GM19395 (cell line): Measurements from ENCODE around the gene SHROOM2.

Experiments
- ATAC-seq: cut with Tn5 transposase; IDR thresholded peaks from one replicate; pipeline ENCODE4 v1.9.1; 2021; ENCODE audit warnings: mild to moderate bottlenecking, moderate library complexity; ENCODE audit not compliant: unreplicated experiment

Gene SHROOM2

DNA sequence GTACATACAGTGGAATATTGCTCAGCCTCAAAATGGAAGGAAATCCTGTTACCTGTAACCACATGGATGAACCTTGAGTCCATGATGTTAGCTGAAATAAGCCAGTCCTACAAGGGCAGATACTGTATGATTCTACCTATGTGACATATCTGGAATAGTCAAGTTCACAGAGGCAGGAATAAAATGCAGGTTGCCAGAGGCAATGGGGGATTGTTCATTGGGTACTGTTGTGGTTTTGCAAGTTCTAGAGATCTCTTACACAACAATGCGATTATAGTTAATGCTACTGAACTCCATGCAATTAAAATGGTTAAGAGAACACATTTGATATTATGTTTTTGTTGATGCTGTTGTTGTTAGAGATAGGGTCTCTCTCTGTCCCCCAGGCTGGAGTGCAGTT is 74.6 kb downstream of the SHROOM2 start:
- no peak for ATAC-seq

DNA sequence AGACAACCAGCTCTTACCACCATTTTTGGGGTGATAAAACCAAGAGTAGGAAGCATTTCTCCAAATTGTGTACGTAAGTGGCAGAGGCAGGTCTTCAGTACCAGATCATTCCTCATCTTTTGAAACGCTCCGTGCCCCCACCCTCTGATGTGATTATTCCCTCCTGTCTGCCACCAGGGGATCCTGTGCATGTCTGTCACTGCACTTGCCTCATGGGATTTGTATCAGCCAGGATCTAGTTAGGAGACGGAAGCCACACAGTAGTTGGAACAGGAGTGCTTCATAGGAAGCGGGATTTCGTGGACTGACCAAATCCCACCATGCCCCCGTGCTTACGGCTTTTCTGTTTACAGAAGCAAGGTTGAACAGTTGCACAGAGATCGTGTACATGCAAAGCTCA is 75.5 kb downstream of the SHROOM2 start:
- ATAC-seq, result no peak

DNA sequence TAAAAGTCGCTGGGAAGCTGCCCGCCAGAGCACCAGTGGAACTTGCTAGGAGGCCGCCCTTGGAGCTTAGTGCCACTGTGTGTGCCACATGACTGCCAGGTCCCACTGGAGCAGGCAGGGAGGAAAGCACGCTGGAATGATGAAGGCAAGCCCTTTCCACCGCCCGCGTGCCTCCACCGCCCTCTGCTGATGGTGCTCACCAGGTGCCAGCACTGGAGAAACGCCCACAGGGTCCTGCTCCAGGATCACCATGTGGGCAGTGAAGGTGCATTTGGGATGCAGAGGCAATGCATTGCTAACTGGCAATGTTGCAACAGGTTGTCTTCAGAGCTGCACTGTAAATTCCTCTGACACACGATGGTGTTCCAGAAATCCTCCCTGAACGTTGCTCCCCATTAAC is 76.3 kb downstream of the SHROOM2 start:
- ATAC-seq, result no peak

DNA sequence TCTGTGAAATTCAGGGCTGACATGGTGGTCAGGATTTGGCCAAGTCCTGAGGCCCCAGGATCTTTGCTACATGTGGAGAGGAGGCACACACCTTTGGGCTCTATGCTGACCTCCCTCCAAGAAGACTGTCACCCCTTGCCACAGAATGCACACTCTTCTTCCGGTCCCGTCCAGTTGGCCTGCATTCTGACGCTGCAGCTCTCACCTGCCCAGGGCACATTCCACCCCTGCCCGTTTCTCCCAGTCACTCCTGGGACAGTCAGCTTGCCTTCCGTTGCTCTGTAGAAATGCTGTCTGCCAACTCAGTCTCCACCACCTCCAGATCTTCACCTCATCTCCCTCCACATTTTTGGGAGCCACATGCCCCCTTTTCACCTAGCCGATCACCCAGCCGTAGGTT is 76.7 kb downstream of the SHROOM2 start:
- ATAC-seq, result no peak

DNA sequence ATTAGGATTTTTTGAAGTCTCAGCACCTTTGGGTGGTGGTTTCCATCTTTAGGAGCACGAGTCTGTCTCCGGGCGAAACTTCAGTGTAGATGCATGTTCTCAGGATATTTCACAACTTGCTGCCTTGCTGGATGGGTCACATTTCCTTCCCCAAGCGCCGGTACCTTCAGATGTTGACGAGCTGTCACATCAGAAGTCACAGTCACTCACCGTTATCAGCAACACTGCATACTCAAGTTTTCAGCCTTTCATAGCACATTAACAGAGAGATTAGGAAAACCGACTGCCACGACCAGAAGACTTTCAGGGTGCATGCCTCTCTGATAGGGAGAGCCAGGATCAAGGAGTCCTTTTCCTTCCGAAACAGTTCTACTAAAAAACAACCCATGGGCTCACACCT is 77.8 kb downstream of the SHROOM2 start:
- no peak for ATAC-seq

DNA sequence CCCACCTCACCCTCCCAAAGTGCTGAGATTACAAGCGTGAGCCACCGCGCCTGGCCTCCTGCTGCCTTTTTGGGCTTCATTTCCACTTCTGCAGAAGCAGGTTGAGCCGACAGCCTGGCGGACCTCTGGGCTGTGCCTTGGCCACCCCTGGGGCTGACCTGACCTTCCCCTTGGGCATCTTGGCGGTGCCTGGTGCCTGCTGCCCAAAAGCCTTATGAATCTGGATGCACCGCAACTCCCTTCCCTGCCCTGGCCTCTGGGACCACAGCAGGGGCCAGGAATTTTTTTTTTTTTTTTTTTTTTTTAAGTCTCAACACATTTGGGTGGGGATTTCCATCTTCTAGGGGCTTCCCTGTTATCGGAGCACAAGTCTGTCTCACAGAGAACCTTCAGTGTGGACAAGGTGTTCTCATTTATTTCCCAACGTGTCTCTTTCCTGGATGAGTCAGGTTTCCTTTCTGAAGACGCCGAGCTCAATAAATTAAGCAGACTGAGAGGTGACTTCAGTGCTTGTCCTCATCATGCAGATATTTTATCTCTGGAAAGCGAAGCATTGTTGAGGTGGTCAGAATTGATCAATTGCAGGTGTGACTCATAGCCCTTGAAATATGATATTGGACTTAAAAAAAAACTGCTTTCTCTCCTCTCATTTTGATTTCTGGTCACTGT is 79.7 kb downstream of the SHROOM2 start:
- no peak for ATAC-seq

DNA sequence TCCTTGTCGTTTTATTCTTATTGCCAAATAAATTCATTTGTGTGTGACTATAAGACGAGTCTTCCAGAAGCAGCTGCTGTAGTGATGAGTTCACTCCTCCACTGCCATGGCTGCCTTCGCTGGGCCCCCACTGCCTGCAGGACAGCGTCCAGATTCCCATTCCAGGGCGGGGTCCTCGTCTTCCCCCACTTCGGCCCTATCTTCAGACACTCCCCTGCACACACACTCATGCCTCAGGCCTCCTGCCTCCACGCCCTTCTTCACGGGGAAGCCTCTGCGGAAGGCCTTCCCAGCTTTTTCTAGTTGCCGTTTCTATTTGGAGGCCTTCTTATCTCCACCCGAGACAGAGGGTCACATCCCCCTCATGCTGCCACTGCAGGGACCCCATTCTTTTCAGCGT is 80.4 kb downstream of the SHROOM2 start:
- no peak for ATAC-seq

DNA sequence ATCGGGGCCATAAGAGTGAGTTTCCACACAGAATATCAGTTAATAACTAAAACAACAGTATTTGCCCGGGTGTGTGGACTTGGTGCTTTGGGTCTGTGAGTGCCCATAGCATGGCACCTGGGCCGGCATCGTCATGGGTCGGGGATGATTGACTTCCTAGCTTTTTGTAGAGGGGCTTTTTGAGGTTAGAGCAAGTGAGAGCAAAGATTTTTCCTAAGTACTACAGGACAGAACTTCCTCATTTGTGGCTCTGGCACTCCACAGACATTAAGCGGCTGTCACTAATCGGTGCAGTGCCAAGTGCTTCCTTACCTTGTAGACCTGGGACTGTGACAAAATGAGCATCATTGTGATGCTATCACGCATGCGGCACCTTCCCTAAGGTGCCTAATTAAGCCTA is 81.0 kb downstream of the SHROOM2 start:
- no peak for ATAC-seq

DNA sequence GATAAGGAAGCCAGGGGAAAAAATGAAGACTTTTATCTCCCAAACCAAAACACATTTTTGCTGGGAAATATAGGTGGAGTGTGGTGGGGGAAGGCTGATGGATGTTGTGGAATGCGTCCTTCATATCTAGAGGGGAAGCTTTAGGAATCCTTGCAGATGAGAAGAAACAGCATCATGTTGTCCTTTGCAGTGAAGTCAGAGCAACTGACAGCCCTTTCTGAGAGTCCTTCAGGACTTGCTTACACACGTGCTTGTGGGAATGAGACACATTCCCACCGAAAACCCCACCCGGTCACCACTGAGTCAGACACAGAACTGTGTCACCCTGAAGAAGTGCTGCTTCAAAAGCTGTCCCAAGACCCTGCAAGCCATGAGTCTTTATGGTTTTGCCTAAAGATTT is 81.5 kb downstream of the SHROOM2 start:
- no peak for ATAC-seq

DNA sequence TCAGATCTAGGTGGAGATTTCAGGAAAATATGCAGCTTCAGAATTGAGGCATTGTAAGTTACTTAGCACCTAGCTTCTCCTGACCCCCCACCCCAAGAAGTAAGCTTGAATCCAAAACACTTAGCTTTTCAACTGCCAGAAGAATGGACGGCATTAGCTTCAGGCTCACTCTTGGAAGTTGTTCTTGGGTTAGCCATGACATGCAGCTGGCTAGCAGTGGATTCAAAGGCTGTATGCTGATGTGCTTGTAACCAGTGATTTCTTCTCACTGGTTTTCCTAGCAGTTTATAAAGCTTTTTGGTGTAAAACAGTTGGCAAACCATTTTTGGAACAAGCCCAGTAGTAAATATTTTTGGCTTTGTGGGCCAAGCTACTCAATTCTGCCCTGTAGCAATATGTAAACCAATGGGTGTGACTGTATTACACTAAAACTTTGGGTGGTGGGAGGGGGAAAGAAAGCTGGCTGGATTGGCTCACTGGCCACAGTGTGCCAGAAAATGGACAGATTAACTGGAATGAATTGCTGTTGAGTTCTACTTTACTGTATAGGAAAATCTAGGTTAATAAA is 85.6 kb downstream of the SHROOM2 start:
- ATAC-seq, result no peak

DNA sequence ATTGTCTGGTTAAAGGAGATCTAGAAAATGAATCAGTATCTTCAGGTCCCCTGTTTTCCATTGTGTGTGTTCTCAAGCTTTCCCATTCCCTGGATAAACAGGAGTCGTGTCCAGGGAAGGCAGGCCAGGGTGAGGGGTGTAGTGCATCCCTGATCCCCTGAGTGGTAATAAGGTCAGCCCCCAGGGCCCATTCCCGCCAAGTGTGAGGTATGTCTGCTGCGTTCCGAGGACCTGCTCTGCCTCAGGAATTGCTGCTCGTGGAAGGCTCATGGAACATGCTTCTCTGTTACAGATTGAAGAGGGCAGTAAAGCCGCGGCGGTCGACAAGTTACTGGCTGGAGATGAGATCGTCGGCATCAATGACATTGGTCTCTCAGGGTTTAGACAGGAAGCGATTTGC is 87.1 kb downstream of the SHROOM2 start:
- no peak for ATAC-seq

DNA sequence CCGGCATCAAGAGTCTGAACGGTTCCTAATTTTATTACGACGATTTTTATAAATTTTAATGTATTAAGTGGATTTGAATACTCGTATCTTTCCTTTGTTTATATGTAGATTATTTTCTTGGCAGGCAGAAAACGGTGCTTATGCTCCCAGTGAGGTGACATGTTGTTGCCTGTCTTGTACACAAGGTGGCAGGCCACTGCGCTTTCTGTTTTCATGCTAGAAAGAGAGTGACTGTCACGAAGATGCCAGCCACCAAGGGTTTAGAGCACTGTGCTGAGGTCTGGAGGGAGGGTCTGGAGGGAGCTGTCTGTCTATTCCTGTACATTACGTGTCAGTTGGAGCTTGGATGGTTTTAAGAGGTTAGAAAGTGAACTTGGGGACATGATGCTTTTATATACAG is 87.7 kb downstream of the SHROOM2 start:
- peak; percentile 90 for ATAC-seq

DNA sequence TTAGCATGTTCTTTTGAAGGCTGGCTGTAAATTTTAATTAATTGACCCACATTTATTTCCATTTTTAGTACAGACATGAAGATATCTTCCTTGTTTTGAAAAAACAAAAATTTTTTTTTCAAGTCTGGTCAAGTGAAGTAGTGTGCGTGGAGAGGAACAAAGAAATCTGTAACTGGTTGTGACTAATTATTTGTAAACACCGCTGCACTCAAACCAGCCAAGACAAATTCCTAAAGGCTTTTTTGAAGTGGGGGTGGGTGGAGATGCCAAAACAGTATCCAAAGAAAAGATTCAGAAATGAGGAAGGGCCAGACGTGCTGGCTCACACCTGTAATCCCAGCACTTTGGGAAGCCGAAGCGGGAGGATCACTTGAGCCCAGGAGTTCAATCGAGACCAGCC is 88.3 kb downstream of the SHROOM2 start:
- no peak for ATAC-seq

DNA sequence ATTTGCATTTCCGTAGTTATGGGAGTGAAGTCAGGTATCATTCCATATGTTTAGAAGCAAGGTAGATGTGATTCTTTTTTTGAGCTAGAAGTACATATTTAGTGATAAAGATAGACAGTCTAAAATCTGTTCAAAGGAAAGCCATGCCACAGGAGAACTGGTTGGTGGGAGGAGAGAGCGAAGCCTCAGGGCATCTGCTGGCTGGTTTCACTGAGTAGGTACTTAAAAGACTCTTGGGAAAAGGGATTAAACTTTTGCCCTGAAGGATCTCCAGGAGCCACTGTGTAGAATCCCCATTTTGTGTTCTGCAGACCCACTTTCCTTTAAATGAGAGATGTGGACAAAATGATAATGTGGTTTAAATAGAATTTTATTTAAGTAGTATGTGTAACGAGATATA is 89.6 kb downstream of the SHROOM2 start:
- ATAC-seq, result no peak

DNA sequence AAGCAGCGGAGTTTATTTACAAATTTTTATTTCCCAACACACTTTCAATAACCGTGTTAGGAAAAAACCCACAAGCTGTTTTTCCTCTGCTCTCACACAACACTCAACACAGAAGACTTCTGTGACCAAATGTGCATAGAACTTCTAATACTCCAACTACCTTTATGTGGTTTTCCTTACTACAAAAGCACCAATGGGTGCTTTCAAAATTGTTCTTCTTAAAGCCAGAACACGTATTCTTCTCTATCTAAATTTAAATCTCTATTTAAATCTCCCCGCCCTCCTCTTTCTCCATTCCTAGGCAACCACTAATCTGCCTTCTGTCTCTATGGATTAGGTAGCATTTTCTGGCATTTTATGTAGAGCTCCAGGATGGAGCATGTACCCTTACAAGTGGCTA is 90.0 kb downstream of the SHROOM2 start:
- no peak for ATAC-seq

DNA sequence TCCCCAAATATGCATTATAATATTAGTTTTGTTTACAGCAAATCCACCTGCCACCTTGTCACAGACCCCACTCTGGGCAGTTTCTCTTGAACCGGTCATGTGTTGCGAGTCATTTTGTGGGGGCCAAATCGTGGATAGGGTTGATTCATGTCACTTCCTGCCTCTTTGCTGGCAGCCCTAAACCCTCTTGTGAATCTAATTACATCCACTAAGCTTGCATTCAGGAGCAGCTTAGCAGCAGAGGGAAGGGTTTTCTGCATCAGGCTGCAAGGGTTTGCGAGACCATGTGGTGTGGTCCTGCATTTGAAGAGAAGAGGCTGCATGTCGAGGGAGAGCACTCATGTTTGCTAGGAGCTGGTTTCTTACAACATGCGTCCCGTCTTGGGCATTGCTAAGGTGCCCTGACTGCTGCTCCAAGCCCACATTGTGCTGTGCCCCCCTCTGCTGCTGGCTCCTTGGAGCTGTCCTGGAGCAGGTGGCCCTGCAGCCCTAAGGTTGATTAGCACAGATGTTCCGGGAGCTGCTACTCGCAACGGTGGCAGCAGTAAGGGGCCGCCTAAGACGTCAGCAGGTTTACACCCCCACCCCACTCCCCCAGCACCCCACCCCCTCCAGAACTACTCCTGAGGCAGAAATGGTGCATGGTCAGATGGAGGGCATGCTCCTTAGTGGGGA is 92.1 kb downstream of the SHROOM2 start:
- no peak for ATAC-seq

DNA sequence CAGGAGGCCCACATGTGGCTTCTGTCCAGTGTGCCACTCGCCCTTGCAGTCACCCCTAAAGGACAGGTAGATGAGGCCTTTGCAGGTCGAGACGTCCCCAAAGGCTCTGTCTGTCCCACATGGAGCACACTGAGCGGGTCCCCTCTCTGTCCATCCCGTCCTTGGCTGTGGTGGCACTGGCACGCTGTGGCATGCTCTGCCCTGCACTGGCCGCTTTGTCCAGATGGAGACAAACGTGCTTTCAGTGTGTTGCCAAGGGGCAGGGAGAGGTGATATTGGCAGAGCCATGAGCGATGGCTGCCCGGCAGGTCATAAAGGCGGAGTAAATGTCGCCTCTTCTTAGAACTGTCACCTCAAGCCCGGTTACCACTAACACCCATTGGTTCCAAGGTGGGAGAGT is 94.0 kb downstream of the SHROOM2 start:
- no peak for ATAC-seq

DNA sequence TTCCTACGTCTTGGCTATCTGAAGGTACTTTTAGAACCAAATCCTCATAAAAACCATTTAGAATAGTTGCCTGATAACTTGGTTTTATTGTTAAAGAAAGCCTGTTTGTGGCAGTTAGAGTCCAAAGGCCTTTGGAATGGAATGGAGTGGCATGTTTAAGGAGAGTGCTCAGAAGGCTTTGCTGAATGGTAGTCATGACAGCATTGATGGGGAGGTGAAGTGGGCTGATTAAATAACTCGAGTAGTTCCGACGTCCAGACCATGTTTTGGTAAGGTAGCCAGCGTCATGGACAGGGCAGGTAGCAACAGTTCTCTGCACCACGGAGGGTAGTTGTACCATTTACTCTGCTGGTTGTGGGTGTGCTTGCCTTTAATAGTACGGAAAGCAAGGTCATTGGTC is 94.6 kb downstream of the SHROOM2 start:
- no peak for ATAC-seq

DNA sequence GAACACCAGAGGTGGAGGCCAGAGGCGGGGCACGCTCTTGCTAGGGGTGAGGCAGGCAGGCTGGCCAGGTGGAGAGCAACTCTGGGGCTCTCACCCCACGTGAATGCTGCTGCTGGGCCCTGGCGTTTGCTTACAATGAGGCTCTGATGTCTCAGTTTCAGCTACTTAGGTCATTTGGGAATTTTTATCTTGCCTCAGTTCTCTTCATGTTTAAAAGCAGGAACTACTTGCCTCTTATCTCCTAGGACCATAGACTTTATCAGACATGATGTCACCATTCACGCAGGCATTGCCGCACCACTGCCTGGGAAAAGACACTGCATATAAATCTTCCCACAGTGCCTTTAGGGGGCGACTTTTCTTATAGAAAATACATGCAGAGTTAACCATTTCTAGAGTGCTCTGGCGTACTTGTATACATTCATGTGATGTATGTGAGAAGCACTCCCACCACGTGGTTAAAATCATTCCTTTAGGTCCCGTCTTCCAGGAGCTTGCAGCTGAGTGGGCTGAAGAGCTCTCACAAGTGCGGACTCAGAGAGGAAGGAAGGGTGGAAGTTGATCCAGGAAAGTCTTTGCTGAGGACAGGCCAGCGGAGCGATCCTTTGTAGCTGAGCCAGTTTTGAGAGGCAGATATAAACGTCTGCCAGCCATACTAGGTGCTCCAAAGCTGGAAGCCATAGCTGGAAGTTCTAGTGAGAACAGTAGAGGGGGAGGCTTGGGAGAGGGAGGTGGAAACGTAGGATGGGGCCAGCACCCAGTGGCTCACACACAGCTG is 96.6 kb downstream of the SHROOM2 start:
- no peak for ATAC-seq

DNA sequence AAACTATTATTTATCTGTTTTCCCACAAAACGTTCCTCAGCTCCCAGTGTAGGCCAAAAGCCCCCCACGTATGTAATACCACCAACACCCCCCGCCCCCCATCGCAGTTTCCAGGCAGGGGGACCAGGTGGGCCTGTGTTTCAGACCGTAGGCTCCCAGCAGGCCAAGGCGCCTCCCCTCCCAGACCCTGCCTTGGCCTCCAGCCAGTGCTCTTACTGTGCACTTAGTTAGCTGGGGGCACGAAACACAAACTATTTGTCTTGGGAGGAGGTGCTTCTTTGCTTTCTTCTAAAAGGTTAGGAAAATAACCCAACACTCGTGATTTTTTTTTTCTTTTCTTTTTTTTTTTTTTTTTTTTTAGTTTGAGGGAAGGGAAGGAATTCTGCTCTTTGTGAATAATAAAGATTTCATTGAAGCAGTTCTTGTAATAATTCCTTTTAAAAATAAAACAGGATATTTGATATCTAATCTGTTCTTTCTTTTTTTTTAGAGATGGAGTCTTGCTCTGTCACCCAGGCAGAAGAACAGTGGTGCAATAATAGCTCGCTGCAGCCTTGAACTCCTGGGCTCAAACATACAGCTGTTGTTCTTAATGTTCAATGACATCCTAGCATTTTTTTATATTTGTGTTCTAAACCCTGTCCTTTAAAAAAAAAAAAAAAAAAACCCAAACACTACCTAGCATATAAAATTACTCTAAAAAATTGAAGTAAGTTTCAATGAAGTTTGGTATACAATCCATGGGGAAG is 98.0 kb downstream of the SHROOM2 start:
- no peak for ATAC-seq

DNA sequence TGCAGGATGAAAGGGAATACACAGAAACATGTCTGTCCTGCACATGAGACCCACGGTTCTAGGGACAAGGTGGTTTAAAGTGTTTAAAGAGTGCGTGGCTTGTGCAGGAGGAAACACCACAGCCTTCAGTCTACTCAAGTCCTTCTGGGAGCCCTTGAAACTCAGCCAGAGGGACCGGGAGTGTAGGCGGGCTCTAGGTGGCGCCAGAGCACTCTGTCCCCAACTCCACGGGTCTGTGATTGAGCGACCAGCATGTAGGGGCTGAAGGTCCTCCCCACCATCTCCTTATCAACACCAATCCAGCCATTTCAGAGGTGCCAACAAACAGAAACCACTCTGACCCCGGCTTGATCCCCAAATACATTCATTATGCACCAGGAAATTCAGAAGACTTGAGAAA is 98.9 kb downstream of the SHROOM2 start:
- ATAC-seq, result peak; percentile 86
